Hematopoietic multipotent progenitor cell treated with erythropoietin and hydrocortisone succinate and interleukin-3 and kit ligand, for 17 days (in vitro differentiated cells): ENCODE measurements around the gene NEU1.
"Not testable (repeated sequence)": the region's sequence is repeated elsewhere in the genome, so short reads cannot be mapped to it uniquely, and the experiment has no call there.

Experiments used
- DNase-seq: peaks from one replicate; pipeline ENCODE4 v3.0.0-alpha.2; 2015; ENCODE audit warnings: low spot score

Gene NEU1

GRCh38 chr6:31817929-31818511 is 44.6 kb downstream of the NEU1 start:
- DNase-seq, result not testable (repeated sequence)

DNA sequence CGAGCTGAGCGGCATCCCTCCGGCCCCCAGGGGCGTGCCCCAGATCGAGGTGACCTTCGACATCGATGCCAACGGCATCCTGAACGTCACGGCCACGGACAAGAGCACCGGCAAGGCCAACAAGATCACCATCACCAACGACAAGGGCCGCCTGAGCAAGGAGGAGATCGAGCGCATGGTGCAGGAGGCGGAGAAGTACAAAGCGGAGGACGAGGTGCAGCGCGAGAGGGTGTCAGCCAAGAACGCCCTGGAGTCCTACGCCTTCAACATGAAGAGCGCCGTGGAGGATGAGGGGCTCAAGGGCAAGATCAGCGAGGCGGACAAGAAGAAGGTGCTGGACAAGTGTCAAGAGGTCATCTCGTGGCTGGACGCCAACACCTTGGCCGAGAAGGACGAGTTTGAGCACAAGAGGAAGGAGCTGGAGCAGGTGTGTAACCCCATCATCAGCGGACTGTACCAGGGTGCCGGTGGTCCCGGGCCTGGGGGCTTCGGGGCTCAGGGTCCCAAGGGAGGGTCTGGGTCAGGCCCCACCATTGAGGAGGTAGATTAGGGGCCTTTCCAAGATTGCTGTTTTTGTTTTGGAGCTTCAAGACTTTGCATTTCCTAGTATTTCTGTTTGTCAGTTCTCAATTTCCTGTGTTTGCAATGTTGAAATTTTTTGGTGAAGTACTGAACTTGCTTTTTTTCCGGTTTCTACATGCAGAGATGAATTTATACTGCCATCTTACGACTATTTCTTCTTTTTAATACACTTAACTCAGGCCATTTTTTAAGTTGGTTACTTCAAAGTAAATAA is 45.3 kb downstream of the NEU1 start:
- DNase-seq, result not testable (repeated sequence)

DNA sequence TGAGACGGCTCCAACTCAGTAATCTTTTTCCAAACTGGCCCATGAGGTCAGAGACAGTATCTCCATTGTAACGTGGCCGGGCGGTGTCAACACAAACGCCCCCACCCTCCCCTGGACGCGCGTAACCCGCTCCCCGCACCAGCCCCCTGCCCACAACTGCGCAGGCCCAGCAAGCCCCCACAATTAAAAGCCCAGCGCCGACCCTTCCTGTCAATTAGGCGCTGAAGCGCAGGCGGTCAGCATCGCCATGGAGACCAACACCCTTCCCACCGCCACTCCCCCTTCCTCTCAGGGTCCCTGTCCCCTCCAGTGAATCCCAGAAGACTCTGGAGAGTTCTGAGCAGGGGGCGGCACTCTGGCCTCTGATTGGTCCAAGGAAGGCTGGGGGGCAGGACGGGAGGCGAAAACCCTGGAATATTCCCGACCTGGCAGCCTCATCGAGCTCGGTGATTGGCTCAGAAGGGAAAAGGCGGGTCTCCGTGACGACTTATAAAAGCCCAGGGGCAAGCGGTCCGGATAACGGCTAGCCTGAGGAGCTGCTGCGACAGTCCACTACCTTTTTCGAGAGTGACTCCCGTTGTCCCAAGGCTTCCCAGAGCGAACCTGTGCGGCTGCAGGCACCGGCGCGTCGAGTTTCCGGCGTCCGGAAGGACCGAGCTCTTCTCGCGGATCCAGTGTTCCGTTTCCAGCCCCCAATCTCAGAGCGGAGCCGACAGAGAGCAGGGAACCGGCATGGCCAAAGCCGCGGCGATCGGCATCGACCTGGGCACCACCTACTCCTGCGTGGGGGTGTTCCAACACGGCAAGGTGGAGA is 47.4 kb downstream of the NEU1 start, which contains the start of the genes HSPA1A and HSPA1L:
TSS of gene HSPA1A (plus strand) at position 519 of the 814 bp plus-strand sequence. CDS start at position 733, 214 bp downstream.
TSS of gene HSPA1L (minus strand) at position 259 of the 814 bp plus-strand sequence. CDS start 3,311 bp downstream, outside the sequence.
- peak; percentile 90 for DNase-seq

- peak; percentile 88 for DNase-seq
These were observed 48.0 kb downstream of the NEU1 start for GRCh38 chr6:31814677-31815024.

DNA sequence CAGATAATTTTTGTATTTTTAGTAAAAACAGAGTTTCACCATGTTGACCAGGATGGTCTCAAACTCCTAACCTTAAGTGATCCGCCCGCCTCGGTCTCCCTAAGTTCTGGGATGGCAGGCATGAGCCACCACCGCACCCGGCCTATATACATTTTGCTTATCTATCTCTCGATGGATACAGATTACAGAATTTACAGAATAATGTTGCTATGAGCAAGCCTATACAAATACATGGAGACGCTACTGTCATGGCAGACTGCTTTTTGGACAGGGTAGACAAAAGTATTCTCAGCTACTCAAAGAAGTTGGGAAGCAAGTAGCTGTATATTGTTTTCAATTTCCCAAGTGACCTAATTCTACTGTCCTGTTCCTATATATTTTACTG is 49.2 kb downstream of the NEU1 start:
- DNase-seq, result no peak

DNA sequence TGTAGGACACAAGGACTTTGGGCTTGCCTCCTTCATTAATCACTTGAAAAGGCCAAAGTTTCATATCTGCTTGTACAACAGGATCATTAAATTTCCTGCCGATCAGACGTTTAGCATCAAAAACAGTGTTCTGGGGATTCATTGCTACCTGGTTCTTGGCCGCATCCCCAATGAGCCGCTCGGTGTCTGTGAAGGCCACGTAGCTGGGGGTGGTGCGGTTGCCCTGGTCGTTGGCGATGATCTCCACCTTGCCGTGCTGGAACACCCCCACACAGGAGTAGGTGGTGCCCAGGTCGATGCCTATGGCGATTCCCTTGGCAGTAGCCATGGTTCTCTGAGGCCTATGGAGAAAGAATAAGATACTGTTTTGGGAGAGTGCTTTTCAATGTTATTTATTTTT is 51.0 kb downstream of the NEU1 start:
- no peak for DNase-seq

DNA sequence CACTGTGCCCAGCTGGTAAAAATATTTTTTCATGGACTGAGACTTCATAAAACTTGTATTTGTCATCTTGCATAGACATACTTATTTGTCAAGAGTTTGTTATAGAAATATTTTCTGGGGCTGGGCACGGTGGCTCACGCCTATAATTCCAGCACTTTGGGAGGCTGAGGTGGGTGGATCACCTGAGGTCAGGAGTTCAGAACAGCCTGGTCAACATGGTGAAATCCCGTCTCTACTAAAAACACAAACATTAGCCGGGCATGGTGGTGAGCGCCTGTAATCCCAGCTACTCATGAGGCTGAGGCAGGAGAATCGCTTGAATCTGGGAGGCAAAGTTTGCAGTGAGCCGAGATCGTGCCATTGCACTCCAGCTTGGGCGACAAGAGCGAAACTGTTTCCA is 54.0 kb downstream of the NEU1 start:
- not testable (repeated sequence) for DNase-seq
